Measurements from ENCODE around the gene SIGLECL1.
"Not testable (repeated sequence)": the region's sequence is repeated elsewhere in the genome, so short reads cannot be mapped to it uniquely, and the experiment has no call there.

SIGLECL1 gene

GRCh38 chr19:51250786-51251467 lies at the start of gene SIGLECL1:
Gene SIGLECL1, plus strand, starts transcription at chr19:51251080. Its CDS starts 12,993 bp downstream, at chr19:51264073.
- DNase-seq, result no peak

GRCh38 chr19:51201712-51202111 lies 49.2 kb upstream of the SIGLECL1 start:
- DNase-seq, result no peak

DNA sequence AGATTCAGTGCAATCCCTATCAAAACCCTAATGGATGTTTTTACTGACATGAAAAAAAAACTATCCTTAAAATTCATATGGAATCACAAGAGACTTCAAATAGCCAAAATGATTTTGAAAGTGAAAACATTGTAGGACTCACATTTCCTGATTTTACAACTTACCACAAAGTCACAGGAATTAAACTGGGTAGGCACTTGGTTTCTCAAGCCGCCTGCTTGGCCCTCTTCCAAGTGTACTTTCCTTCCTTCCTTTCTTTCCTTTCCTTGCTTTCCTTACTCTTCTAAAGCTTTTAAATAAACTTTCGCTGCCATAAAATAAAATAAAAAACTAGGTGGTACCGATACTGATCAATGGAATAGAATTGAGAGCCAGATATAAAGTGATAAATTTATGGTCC lies 47.0 kb upstream of the SIGLECL1 start:
- DNase-seq, result no peak

DNA sequence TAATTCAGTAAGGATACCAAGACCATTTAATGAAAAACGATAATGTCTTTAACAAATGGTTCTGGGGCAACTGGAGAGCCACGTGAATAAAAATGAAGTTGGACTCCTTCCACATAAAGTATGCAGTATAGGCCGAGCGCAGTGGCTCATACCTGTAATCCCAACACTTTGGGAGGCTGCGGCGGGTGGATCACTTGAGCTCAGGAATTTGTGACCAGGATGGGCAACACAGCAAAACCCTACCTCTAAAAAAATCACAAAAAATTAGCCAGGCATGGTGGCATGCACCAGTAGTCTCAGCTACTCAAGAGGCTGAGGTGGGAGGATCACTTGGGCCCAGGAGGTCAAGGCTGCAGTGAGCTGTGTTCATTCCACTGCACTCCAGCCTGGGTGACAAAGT lies 46.6 kb upstream of the SIGLECL1 start:
- no peak for DNase-seq

- no peak for DNase-seq
Observed at GRCh38 chr19:51207747-51208146, 43.1 kb upstream of the SIGLECL1 start.

- no peak for DNase-seq
Observed at GRCh38 chr19:51210191-51210784, 40.6 kb upstream of the SIGLECL1 start.

DNA sequence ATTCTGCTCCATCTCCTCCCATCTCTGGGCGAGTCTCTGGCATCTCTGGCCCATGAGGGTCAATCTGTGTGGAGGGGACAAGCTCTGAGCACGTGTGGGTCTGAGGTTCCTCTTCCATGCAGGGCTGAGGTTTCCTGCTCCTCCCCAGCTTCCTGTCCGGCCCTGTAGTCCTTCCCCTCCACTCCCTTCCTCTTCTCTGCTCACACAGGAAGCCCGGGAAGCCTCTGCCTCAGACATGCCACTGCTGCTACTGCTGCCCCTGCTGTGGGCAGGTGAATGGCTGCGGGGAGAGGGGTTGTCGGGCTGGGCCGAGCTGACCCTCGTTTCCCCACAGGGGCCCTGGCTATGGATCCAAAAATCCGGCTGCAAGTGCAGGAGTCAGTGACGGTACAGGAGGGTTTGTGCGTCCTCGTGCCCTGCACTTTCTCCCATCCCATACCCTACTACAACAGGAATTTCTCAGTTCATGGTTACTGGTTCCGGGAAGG lies 40.0 kb upstream of the SIGLECL1 start:
- not testable (repeated sequence) for DNase-seq

- no peak for DNase-seq
Observed at GRCh38 chr19:51211833-51212232, 39.0 kb upstream of the SIGLECL1 start.

DNA sequence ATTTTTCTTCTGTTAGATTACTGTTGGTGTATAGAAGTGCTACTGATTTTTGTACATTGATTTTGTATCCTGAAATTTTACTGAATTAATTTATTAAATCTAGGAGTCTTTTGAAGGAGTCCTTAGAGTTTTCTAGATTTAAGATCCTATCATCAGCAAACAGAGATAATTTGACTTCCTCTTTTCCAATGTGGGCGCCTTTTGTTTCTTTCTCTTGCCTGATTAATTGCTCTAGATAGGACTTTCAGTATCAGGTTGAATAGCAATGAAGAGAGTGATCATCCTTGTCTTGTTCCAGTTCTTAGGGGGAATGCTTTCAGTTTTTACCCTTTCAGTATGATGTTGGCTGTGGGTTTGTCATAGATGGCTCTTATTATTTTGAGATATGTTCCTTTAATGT lies 31.6 kb upstream of the SIGLECL1 start:
- DNase-seq, result no peak

- no peak for DNase-seq
Observed at GRCh38 chr19:51219971-51220370, 30.9 kb upstream of the SIGLECL1 start.

DNA sequence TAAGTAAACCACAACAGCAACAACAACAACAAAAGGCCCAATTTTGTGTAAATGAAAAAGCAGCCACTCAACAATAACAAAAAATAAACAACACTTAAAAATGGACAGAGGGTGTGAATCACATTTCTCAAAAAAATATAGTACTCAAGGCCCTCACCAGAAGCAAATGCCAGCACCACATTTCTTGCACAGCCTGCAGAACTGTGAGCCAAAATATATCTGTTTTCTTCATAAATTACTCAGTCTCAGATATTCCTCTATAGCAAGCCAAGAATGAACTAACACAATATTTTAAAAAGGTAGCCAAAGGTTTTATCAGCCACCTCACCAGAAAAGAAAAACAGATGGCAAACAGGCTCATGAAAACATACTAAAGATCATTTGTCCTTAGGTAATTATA lies 29.9 kb upstream of the SIGLECL1 start:
- no peak for DNase-seq

GRCh38 chr19:51224163-51224641 lies 26.7 kb upstream of the SIGLECL1 start:
- no peak for DNase-seq

GRCh38 chr19:51224898-51225393 lies 25.9 kb upstream of the SIGLECL1 start, which contains the start of gene CD33:
Gene CD33, plus strand, starts transcription at chr19:51225080. Its CDS starts 39 bp downstream, at chr19:51225119.
- DNase-seq, result not testable (repeated sequence)

DNA sequence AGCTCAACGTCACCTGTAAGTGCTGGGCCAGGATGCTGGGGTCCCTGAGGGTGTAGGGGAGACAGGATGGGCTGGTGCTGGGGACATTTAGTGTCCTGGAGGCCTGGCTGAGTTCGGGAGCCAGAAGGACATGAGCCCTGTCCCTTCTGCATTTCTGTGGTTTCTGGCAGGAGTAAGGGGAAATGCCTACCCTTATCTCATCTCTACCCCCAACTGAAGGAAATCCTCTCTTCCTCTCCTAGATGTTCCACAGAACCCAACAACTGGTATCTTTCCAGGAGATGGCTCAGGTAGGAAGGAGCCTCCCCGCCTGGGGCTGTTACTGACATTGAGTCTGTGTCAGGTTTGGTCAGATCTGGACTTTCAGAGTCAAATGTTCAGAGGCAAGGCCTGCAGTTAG lies 24.8 kb upstream of the SIGLECL1 start:
- no peak for DNase-seq

GRCh38 chr19:51227326-51227725 lies 23.6 kb upstream of the SIGLECL1 start:
- DNase-seq, result no peak

- no peak for DNase-seq
Observed at GRCh38 chr19:51227966-51228365, 22.9 kb upstream of the SIGLECL1 start.

GRCh38 chr19:51240866-51241265 lies 10.0 kb upstream of the SIGLECL1 start:
- no peak for DNase-seq

- no peak for DNase-seq
Observed at GRCh38 chr19:51242881-51243630, 7.8 kb upstream of the SIGLECL1 start.

DNA sequence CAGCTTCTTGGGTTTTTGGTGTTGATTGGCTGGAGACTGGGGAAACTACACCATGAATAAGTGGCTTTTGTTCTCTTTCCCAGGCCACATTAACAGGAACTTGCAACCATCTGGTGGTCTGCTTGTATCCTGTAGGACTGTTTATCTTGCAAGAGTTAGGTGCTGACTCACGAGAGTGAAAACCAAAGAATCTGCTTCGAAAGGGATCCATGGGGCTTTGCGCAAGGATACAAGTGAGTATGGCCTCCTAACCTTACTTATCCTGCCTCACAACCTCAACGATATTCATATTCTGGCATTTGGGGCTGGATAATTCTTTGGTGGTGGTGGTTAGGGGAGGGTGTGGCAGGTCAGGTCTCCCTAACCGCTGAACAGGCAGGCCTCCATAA lies 4.7 kb upstream of the SIGLECL1 start:
- DNase-seq, result no peak

GRCh38 chr19:51247972-51248590 lies 2.8 kb upstream of the SIGLECL1 start:
- no peak for DNase-seq

DNA sequence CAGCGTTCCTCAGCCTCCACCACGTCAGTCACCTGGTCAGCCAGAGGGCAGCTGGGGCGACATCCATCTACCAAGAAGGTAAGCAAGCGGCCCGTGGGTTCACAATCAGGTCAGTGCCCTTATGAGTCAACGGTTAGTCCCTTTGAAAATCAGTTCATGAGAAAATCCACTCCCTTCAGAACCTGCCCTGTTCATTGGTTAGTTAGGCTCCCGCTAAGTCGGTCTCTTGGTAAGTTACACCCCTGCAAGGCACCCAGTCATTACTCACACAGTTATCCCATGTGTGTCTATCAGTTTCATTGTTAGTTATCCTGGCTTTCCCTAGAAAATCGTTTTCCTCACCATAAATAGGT lies 564 bp downstream of the SIGLECL1 start:
- no peak for DNase-seq

- no peak for DNase-seq
Observed at GRCh38 chr19:51252306-51253079, 1.6 kb downstream of the SIGLECL1 start.

Data from GOT3 (cell line).